NCI-H1105 treated with DMSO at 0.1 percent for 48 hours (cell line): ENCODE results near the gene CLEC16A.
"Not testable (repeated sequence)": the region's sequence is repeated elsewhere in the genome, so short reads cannot be mapped to it uniquely, and the experiment has no call there.

ENCODE experiments used
- DNase-seq: peaks from one replicate; lab custom pipeline; 2025; lab: John Stamatoyannopoulos, UW

CLEC16A gene

GRCh38 chr16:11101283-11101682, 156.9 kb downstream of the CLEC16A start:
- no peak for DNase-seq

- DNase-seq = no peak
These were observed 157.5 kb downstream of the CLEC16A start for GRCh38 chr16:11101695-11102522.

- no peak for DNase-seq
These were observed 158.1 kb downstream of the CLEC16A start for GRCh38 chr16:11102523-11102898.

GRCh38 chr16:11103301-11103700, 158.9 kb downstream of the CLEC16A start:
- DNase-seq = not testable (repeated sequence)

GRCh38 chr16:11104168-11105037, 160.0 kb downstream of the CLEC16A start:
- no peak for DNase-seq

- DNase-seq = no peak
These were observed 160.9 kb downstream of the CLEC16A start for GRCh38 chr16:11105038-11105903.

- no peak for DNase-seq
These were observed 162.4 kb downstream of the CLEC16A start for GRCh38 chr16:11106726-11107125.

- DNase-seq = no peak
These were observed 163.6 kb downstream of the CLEC16A start for GRCh38 chr16:11107780-11108465.

GRCh38 chr16:11108466-11108805, 164.1 kb downstream of the CLEC16A start:
- no peak for DNase-seq

- DNase-seq = no peak
These were observed 165.2 kb downstream of the CLEC16A start for GRCh38 chr16:11109566-11109965.

GRCh38 chr16:11111150-11111549, 166.8 kb downstream of the CLEC16A start:
- no peak for DNase-seq

- no peak for DNase-seq
These were observed 167.7 kb downstream of the CLEC16A start for GRCh38 chr16:11111856-11112634.

GRCh38 chr16:11112723-11113348, 168.5 kb downstream of the CLEC16A start:
- DNase-seq = peak; percentile 74

GRCh38 chr16:11114366-11115164, 170.2 kb downstream of the CLEC16A start:
- no peak for DNase-seq

- DNase-seq = no peak
These were observed 173.3 kb downstream of the CLEC16A start for GRCh38 chr16:11117576-11118211.

GRCh38 chr16:11118479-11118878, 174.1 kb downstream of the CLEC16A start:
- no peak for DNase-seq

- no peak for DNase-seq
These were observed 176.8 kb downstream of the CLEC16A start for GRCh38 chr16:11121083-11121608.

- DNase-seq = peak; percentile 37
These were observed 177.7 kb downstream of the CLEC16A start for GRCh38 chr16:11121914-11122692.
